Endothelial cell of umbilical vein (primary cell): Measurements from ENCODE around the gene RFLNA.

Source experiments
- CTCF ChIP-seq, 2 donors: IDR thresholded peaks; 1 replicate in 1 of 2; 2 replicates in 1 of 2; pipeline ENCODE4 v1.5.1; 2011; ENCODE audit warnings: low read length in 2 of 2, mild to moderate bottlenecking in 2 of 2, moderate library complexity in 2 of 2, control low read depth in 1 of 2, inconsistent platforms in 1 of 2, low read depth in 1 of 2; ENCODE audit not compliant: insufficient read depth in 1 of 2; ENCODE audit errors: extremely low read depth in 1 of 2
- EZH2 ChIP-seq: IDR thresholded peaks from 2 replicates; pipeline ENCODE4 v1.6.1; 2012; ENCODE audit warnings: borderline replicate concordance, low read depth, mild to moderate bottlenecking, moderate library complexity, low read length, inconsistent platforms; ENCODE audit not compliant: severe bottlenecking
- FOS ChIP-seq: IDR thresholded peaks from 2 replicates; pipeline ENCODE4 v1.6.1; 2011; ENCODE audit warnings: mild to moderate bottlenecking, low read length, moderate library complexity, borderline replicate concordance; ENCODE audit not compliant: insufficient read depth
- GATA2 ChIP-seq: IDR thresholded peaks from 2 replicates; pipeline ENCODE4 v1.7.0; 2011; ENCODE audit warnings: low read depth, mild to moderate bottlenecking, moderate library complexity, mixed read lengths, low read length; ENCODE audit not compliant: insufficient read length, insufficient read depth
- JUN ChIP-seq: IDR thresholded peaks from 2 replicates; pipeline ENCODE4 v1.6.1; 2011; ENCODE audit warnings: borderline replicate concordance, low read depth; ENCODE audit not compliant: insufficient read length, insufficient read depth
- MAX ChIP-seq: IDR thresholded peaks from 2 replicates; pipeline ENCODE4 v1.6.1; 2011; ENCODE audit not compliant: insufficient read depth, insufficient read length
- MYC ChIP-seq: IDR thresholded peaks from one replicate; pipeline ENCODE4 v1.6.1; 2011; ENCODE audit warnings: mild to moderate bottlenecking, low read depth, low read length
- POLR2A ChIP-seq: IDR thresholded peaks from 2 replicates; pipeline ENCODE4 v1.6.1; 2012; ENCODE audit warnings: low read depth, mild to moderate bottlenecking, control low read depth, low read length
- POLR2AphosphoS5 ChIP-seq: IDR thresholded peaks from 2 replicates; pipeline ENCODE4 v1.6.1; 2012; ENCODE audit warnings: low read depth, mild to moderate bottlenecking, control low read depth, low read length, moderate library complexity; ENCODE audit not compliant: insufficient read depth

- TF ChIP-seq CTCF (IDR thresholded peaks at IDR 0.05; ENCODE audit: extremely low read depth in 1 of 2, insufficient read depth in 1 of 2, low read depth in 1 of 2, low read length in 2 of 2) (peak; percentile 18 to 46), POLR2A (no peak), MYC (no peak), GATA2 (no peak), POLR2AphosphoS5 (no peak), MAX (no peak), EZH2 (no peak), FOS (no peak), JUN (no peak)
These were observed 37.3 kb downstream of the RFLNA start for GRCh38 chr12:124332058-124332672.
